GM12891 (cell line): ENCODE data around the gene CLCN7.

Experiments
- DNase-seq: peaks from one replicate; pipeline ENCODE4 v3.0.0; 2011; ENCODE audit warnings: low spot score; ENCODE audit not compliant: insufficient read length
- FAIRE-seq: peaks from 2 replicates; lab custom pipeline; 2011; peaks lifted over from hg19 to GRCh38; lab: Jason Lieb, UNC
- PAX5 ChIP-seq: IDR thresholded peaks from 2 replicates; pipeline ENCODE4 v1.6.1; 2011; ENCODE audit warnings: low read length, moderate library complexity, mild to moderate bottlenecking; ENCODE audit not compliant: insufficient read depth, severe bottlenecking
- POLR2A ChIP-seq: IDR thresholded peaks from 2 replicates; pipeline ENCODE4 v1.6.1; 2011; ENCODE audit warnings: low read depth, low read length, control low read depth
- POLR2AphosphoS5 ChIP-seq: IDR thresholded peaks from 2 replicates; pipeline ENCODE4 v1.6.1; 2011; ENCODE audit warnings: low read depth, low read length, control low read depth
- POU2F2 ChIP-seq: IDR thresholded peaks from 2 replicates; pipeline ENCODE4 v1.6.1; 2011; ENCODE audit warnings: low read depth, mild to moderate bottlenecking, control low read depth, low read length, moderate library complexity
- SPI1 ChIP-seq: IDR thresholded peaks from 2 replicates; pipeline ENCODE4 v1.6.1; 2011; ENCODE audit warnings: low read depth, low read length, control low read depth
- TAF1 ChIP-seq: IDR thresholded peaks from 2 replicates; pipeline ENCODE4 v1.6.1; 2011; ENCODE audit warnings: low read depth, low read length, control low read depth

CLCN7 gene

GRCh38 chr16:1495889-1496262 is 21.0 kb upstream of the CLCN7 start:
- FAIRE-seq (no peak), DNase-seq (no peak)
- TF ChIP-seq POLR2A (no peak), PAX5 (no peak), SPI1 (no peak), POLR2AphosphoS5 (no peak), POU2F2 (no peak), TAF1 (no peak)

- FAIRE-seq (no peak), DNase-seq (no peak)
- TF ChIP-seq POLR2A = no peak
- no peak for TF ChIP-seq POU2F2
- TF ChIP-seq SPI1 = no peak
- TF ChIP-seq TAF1 = no peak
Observed at GRCh38 chr16:1495211-1495888, 20.5 kb upstream of the CLCN7 start.

GRCh38 chr16:1494711-1495110 is 19.9 kb upstream of the CLCN7 start:
- TF ChIP-seq SPI1 (no peak), TAF1 (no peak), PAX5 (no peak)
- FAIRE-seq (no peak), DNase-seq (no peak)

GRCh38 chr16:1494129-1494640 is 19.4 kb upstream of the CLCN7 start:
- no peak for DNase-seq
- TF ChIP-seq POLR2A = no peak
- no peak for TF ChIP-seq TAF1
- TF ChIP-seq SPI1 = no peak
- no peak for TF ChIP-seq PAX5
- TF ChIP-seq POU2F2 = no peak
- TF ChIP-seq POLR2AphosphoS5 = no peak
- peak; percentile 68 for FAIRE-seq

GRCh38 chr16:1493746-1494094 is 18.9 kb upstream of the CLCN7 start:
- no peak for FAIRE-seq
- peak; percentile 66 for DNase-seq
- TF ChIP-seq PAX5 (no peak), SPI1 (no peak), POLR2A (no peak), POLR2AphosphoS5 (no peak), POU2F2 (no peak), TAF1 (no peak)

GRCh38 chr16:1492923-1493745 is 18.3 kb upstream of the CLCN7 start, which contains the start of gene TELO2:
TSS of gene TELO2 (plus strand) at chr16:1493360. CDS start at chr16:1494282, 922 bp downstream.
- DNase-seq = peak; percentile 97
- FAIRE-seq = peak; percentile 97
- no peak for TF ChIP-seq POU2F2
- TF ChIP-seq SPI1 = no peak
- TF ChIP-seq POLR2A = peak; percentile 62
- TF ChIP-seq PAX5 = no peak
- TF ChIP-seq TAF1 = peak; percentile 52; the same call in 1 of the 2 replicates
- peak; percentile 26; the same call in 1 of the 2 replicates for TF ChIP-seq POLR2AphosphoS5

- FAIRE-seq (no peak), DNase-seq (no peak)
- TF ChIP-seq TAF1 (no peak), POLR2A (no peak), PAX5 (no peak), SPI1 (no peak), POLR2AphosphoS5 (no peak), POU2F2 (no peak)
Observed at GRCh38 chr16:1492082-1492922, 17.5 kb upstream of the CLCN7 start.

- FAIRE-seq (no peak), DNase-seq (no peak)
- no peak for TF ChIP-seq POU2F2
- no peak for TF ChIP-seq PAX5
- no peak for TF ChIP-seq POLR2A
- no peak for TF ChIP-seq POLR2AphosphoS5
- TF ChIP-seq SPI1 = no peak
- no peak for TF ChIP-seq TAF1
Observed at GRCh38 chr16:1491327-1491726, 16.5 kb upstream of the CLCN7 start.

GRCh38 chr16:1489077-1489476 is 14.2 kb upstream of the CLCN7 start:
- no peak for DNase-seq
- no peak for TF ChIP-seq SPI1
- no peak for TF ChIP-seq POU2F2
- no peak for TF ChIP-seq TAF1
- TF ChIP-seq PAX5 = no peak
- TF ChIP-seq POLR2AphosphoS5 = no peak
- TF ChIP-seq POLR2A = no peak
- FAIRE-seq = no peak
